ENCODE results near the gene ZNF511.

DNA sequence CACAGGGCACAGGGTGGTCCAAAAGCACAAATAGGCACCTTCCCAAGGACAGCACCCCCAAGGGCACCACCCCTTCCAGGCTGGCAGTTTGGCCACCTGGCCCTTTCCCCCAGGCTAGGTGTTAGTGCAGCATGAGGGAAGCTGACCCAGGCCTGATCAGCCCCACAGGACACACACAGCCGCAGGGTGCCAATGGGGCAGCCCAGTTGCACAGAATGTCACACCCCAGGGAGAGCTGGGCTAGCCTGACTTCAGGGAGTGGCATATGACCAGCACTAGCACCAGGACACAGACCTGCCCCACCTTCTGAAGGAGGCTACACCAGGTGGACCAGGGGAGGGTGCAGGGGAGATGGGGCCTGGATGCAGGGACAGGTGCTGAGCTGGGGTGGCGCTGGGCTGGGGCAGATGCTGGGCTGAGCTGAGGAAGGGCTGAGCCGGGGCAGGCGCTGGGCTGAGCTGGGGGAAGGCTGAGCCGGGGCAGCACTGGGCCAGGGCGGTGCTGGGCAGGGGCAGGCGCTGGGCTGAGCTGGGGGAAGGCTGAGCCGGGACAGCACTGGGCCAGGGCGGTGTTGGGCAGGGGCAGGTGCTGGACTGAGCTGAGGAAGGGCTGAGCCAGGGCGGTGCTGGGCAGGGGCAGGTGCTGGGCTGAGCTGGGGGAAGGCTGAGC lies 28.2 kb upstream of the ZNF511 start:
- TF ChIP-seq, protein P1, sequence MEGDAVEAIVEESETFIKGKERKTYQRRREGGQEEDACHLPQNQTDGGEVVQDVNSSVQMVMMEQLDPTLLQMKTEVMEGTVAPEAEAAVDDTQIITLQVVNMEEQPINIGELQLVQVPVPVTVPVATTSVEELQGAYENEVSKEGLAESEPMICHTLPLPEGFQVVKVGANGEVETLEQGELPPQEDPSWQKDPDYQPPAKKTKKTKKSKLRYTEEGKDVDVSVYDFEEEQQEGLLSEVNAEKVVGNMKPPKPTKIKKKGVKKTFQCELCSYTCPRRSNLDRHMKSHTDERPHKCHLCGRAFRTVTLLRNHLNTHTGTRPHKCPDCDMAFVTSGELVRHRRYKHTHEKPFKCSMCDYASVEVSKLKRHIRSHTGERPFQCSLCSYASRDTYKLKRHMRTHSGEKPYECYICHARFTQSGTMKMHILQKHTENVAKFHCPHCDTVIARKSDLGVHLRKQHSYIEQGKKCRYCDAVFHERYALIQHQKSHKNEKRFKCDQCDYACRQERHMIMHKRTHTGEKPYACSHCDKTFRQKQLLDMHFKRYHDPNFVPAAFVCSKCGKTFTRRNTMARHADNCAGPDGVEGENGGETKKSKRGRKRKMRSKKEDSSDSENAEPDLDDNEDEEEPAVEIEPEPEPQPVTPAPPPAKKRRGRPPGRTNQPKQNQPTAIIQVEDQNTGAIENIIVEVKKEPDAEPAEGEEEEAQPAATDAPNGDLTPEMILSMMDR (IDR thresholded peaks at IDR 0.05; ENCODE audit: insufficient read depth, low read length, poor library complexity, severe bottlenecking) = no peak
- no peak for TF ChIP-seq EZH2phosphoT487 (conservative IDR thresholded peaks at IDR 0.05; ENCODE audit: low read length)

Measured in SU-DHL-6 (cell line).